Stimulated activated CD8-positive, alpha-beta memory T cell treated with anti-CD3 and anti-CD28 coated beads, Interleukin-7, amount 100 ng/mL, for 4 hours (primary cell): ENCODE measurements around the gene MOB3A.

Experiments
- DNase-seq, 2 donors: peaks; one replicate each; pipeline ENCODE4 v3.0.0-alpha.2; 2020; ENCODE audit warnings: low read depth in 2 of 2

Gene MOB3A

GRCh38 chr19:2081873-2082810 lies 14.0 kb downstream of the MOB3A start:
- DNase-seq, result peak in 1 of 2 donors; percentile 29

- DNase-seq, result no peak
These were observed 15.7 kb downstream of the MOB3A start for GRCh38 chr19:2080336-2080988.

GRCh38 chr19:2079865-2080301 lies 16.2 kb downstream of the MOB3A start:
- DNase-seq, result no peak

- DNase-seq, result no peak
These were observed 16.9 kb downstream of the MOB3A start for GRCh38 chr19:2079076-2079864.

GRCh38 chr19:2077833-2078619 lies 18.1 kb downstream of the MOB3A start:
- DNase-seq, result no peak

- DNase-seq, result no peak
These were observed 18.7 kb downstream of the MOB3A start for GRCh38 chr19:2077398-2077797.

- no peak for DNase-seq
These were observed 19.6 kb downstream of the MOB3A start for GRCh38 chr19:2076526-2076944.

- DNase-seq, result no peak
These were observed 23.2 kb downstream of the MOB3A start for GRCh38 chr19:2072757-2073551.

- DNase-seq, result no peak
These were observed 25.0 kb downstream of the MOB3A start for GRCh38 chr19:2070986-2071673.

GRCh38 chr19:2070436-2070827 lies 25.7 kb downstream of the MOB3A start:
- DNase-seq, result no peak

- DNase-seq, result no peak
These were observed 31.2 kb downstream of the MOB3A start for GRCh38 chr19:2064788-2065524.

GRCh38 chr19:2064395-2064787 lies 31.7 kb downstream of the MOB3A start:
- no peak for DNase-seq

GRCh38 chr19:2063824-2064223 lies 32.3 kb downstream of the MOB3A start:
- DNase-seq, result no peak

GRCh38 chr19:2062770-2063169 lies 33.4 kb downstream of the MOB3A start:
- no peak for DNase-seq

- no peak for DNase-seq
These were observed 33.8 kb downstream of the MOB3A start for GRCh38 chr19:2062389-2062729.

- DNase-seq, result peak; percentile 97 to 98
These were observed 34.4 kb downstream of the MOB3A start for GRCh38 chr19:2061495-2062388.

- no peak for DNase-seq
These were observed 35.1 kb downstream of the MOB3A start for GRCh38 chr19:2060884-2061494.
